Fibroblast of the aortic adventitia (primary cell): ENCODE measurements around the gene AHCYL2. TPM values are rescaled to one million over a fixed set of nuclear protein-coding genes. Genes with fewer than 3 reads are reported as not detected.
"Not testable (repeated sequence)": the region's sequence is repeated elsewhere in the genome, so short reads cannot be mapped to it uniquely, and the experiment has no call there.

Source experiments
- DNase-seq: peaks from one replicate; pipeline ENCODE4 v3.0.0-alpha.2; 2010; ENCODE audit warnings: low read depth
- H3K4me3 ChIP-seq: 2 replicates; pipeline ENCODE4 v1.5.1; 2011; ENCODE audit warnings: low read depth, mild to moderate bottlenecking, control low read depth, low read length, moderate library complexity
- CTCF ChIP-seq: IDR thresholded peaks from 2 replicates; pipeline ENCODE4 v1.5.1; 2011; ENCODE audit warnings: mild to moderate bottlenecking, low read length, control low read depth, inconsistent platforms; ENCODE audit not compliant: insufficient read depth
- total RNA-seq: library from RNA; depleted of rRNA; stranded (reverse); fragments of >200 nt; gene quantifications from 2 replicates; pipeline ENCODE4 v1.2.3, GENCODE V29; 2012; ENCODE audit warnings: low replicate concordance

The AHCYL2 gene
- total RNA-seq, 1 donor = 12.1 TPM

- no peak for DNase-seq
- H3K4me3 ChIP-seq = no peak overlapping the region
- TF ChIP-seq CTCF = no peak
These were observed 137.7 kb downstream of the AHCYL2 start for GRCh38 chr7:129362496-129362895.

GRCh38 chr7:129367349-129367699, 142.5 kb downstream of the AHCYL2 start:
- TF ChIP-seq CTCF = no peak
- no peak overlapping the region for H3K4me3 ChIP-seq
- DNase-seq = peak; percentile 5

DNA sequence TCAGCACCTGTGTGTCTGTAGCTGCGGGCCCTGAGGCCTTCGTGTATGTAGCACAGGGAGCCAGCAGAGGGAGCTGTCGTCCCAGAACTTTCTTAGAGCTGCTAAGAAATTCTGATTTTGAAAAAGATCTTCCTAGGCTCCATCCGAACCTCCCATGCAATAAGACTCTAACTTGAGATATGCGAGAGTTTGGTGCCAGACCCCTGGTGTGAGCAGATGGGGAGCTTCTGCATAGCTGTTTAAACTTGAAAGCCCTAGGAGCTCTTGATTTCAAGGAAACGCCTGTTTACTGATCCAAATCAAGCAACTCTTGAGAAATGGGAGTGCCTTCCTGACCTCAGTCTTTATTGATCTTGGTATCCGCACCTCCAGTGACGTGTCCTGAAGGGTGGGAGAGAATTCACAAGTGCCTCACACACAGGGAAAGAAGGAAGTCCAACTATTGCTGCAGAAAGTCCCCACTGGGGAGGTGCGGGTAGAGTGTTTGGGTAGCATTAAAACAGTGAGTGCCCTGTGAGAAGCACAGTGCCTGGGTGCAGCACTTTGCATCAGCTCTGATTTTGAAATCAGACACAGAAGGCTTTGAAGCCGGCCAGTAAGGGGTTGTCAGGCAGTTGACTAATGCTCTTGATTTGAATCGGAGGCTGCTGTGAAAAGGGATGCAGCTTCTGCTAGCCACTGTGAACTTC, 143.0 kb downstream of the AHCYL2 start:
- peak; percentile 89 for TF ChIP-seq CTCF
- H3K4me3 ChIP-seq = peak overlapping the region; percentile 32
- DNase-seq = peak; percentile 88

DNA sequence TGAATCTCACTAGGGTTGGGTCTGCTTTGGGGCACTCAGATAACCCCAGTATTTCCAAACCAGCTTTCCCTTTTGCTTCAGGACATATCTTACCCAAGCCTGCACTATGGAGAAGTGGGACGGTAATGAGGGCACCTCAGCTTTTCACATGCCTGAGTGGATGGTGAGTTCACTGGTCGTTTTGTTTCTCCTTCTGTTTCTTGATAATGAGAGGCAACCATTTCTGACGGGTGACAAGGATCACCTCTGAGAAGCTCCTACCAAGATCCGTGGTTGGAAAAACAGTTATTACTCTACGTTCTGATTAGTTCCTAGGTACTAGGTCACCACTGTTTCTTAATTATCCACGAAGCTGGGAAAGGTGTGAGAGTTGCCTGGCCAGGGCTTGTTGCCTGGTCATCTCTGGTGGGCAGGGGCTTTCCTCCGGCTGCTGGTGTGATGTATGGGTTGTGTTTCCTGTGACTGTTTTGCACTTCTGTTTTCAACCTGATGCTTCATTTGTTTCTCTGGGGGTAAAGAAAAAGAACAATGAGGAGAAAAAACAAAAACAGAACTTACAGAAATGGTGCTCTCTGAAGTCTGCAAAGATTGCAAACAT, 143.7 kb downstream of the AHCYL2 start:
- H3K4me3 ChIP-seq = no peak overlapping the region
- no peak for DNase-seq
- no peak for TF ChIP-seq CTCF

DNA sequence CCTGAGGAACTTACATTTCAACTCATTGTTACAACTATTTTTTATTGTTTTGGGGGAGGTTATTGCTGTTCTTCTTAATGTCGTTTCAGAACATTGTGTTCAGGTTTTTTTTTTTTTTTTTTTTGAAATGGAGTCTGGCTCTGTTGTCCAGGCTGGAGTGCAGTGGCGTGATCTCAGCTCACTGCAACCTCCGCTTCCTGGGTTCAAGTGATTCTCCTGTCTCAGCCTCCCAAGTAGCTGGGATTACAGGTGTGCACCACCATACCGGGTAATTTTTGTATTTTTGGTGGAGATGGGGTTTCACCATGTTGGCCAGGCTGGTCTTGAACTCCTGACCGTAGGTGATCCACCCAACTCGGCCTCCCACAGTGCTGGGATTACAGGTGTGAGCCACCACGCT, 144.6 kb downstream of the AHCYL2 start:
- H3K4me3 ChIP-seq, DNase-seq: not testable (repeated sequence)

- H3K4me3 ChIP-seq = no peak overlapping the region
- no peak for TF ChIP-seq CTCF
- DNase-seq = peak; percentile 13
These were observed 146.0 kb downstream of the AHCYL2 start for GRCh38 chr7:129370812-129371211.

- DNase-seq = no peak
- TF ChIP-seq CTCF = no peak
- no peak overlapping the region for H3K4me3 ChIP-seq
These were observed 146.7 kb downstream of the AHCYL2 start for GRCh38 chr7:129371487-129371886.
